ENCODE data around the gene LRP8. TPM values are rescaled to one million over a fixed set of nuclear protein-coding genes. Genes with fewer than 3 reads are reported as not detected.

The LRP8 gene
- total and polyA plus RNA-seq, 2 donors (not counting 1 experiment from before 2014, with no cell fraction given), result 7.8 to 9.4 TPM

GRCh38 chr1:53260631-53261247, 67.1 kb downstream of the LRP8 start:
- ATAC-seq (ENCODE audit: low read depth) (no peak), DNase-seq (no peak)
- Histone ChIP-seq H2AFZ (ENCODE audit: insufficient read depth, low read depth, low read length, poor library complexity, severe bottlenecking) (no peak overlapping the region), H3K9ac (ENCODE audit: low read length) (no peak overlapping the region), H3K4me3 (ENCODE audit: control extremely low read depth in 1 of 5, extremely low read depth in 1 of 5, insufficient read depth in 1 of 5, low read depth in 2 of 5, low read length in 4 of 5) (no peak overlapping the region), H3K36me3 (replicated peaks in 1 of 2; ENCODE audit: control extremely low read depth in 1 of 2, control insufficient read depth in 1 of 2, extremely low read depth in 1 of 2, insufficient read depth in 2 of 2, low read length in 1 of 2) (peaks cover 0 to 5% of the 10 kb centered on the region in 2 experiments), H4K20me1 (ENCODE audit: control insufficient read depth, insufficient read depth, low read length, poor library complexity, severe bottlenecking) (no peaks in the 10 kb centered on the region), H3K4me2 (replicated peaks; ENCODE audit: low read depth, low read length, poor library complexity, severe bottlenecking) (no peak overlapping the region), H3K9me3 (ENCODE audit: control extremely low read depth in 1 of 3, control insufficient read depth in 2 of 3, insufficient read depth in 1 of 3, low read length in 2 of 3) (no peaks in the 10 kb centered on the region), H3K27me3 (replicated peaks in 1 of 4; ENCODE audit: control extremely low read depth in 1 of 4, control insufficient read depth in 3 of 4, insufficient read depth in 4 of 4, low read length in 3 of 4) (no peaks in the 10 kb centered on the region), H3K4me1 (ENCODE audit: control insufficient read depth in 2 of 2, insufficient read depth in 2 of 2, low read length in 2 of 2) (peaks cover 5 to 15% of the 10 kb centered on the region in 2 donors), H3K27ac (ENCODE audit: low read length in 2 of 2) (peak overlapping the region in 1 of 2 donors; percentile 33), H3K79me2 (ENCODE audit: control insufficient read depth, insufficient read depth, low read length) (no peaks in the 10 kb centered on the region)
- Mint-ChIP-seq H3K4me3 (no peak overlapping the region), H3K27me3 (no peaks in the 10 kb centered on the region), H3K4me1 (peaks cover 11% of the 10 kb centered on the region), H3K27ac (peak overlapping the region; percentile 38), H3K9me3 (ENCODE audit: insufficient read depth) (no peaks in the 10 kb centered on the region)
- 90% methylated on average over 2 of the region's 4 CpGs for WGBS (ENCODE audit: insufficient coverage)
- ChIA-PET CTCF (interaction anchor here (1.0 to 1.6 kb wide), 4 partner anchors 16 to 132 kb away, joined by 3 to 7 read pairs (median 4); no protein-coding TSS in a partner anchor), POLR2A (no interaction called here)
- TF ChIP-seq EZH2 (IDR thresholded peaks at IDR 0.05; ENCODE audit: borderline replicate concordance, insufficient read depth, low read depth, low read length, poor library complexity, severe bottlenecking), result no peak
- TF ChIP-seq CTCF (IDR thresholded peaks at IDR 0.05), result no peak
- intact Hi-C loops (cut with micrococcal nuclease), result no loop called here

GRCh38 chr1:53259932-53260331, 67.9 kb downstream of the LRP8 start:
- ATAC-seq (ENCODE audit: low read depth) (peak; percentile 28), DNase-seq (no peak)
- POLR2A ChIA-PET, result no interaction called here
- Mint-ChIP-seq H3K9me3 (ENCODE audit: insufficient read depth) (no peaks in the 10 kb centered on the region), H3K27me3 (no peaks in the 10 kb centered on the region), H3K4me1 (peaks cover 11% of the 10 kb centered on the region), H3K27ac (peak overlapping the region; percentile 54), H3K4me3 (no peak overlapping the region)
- Histone ChIP-seq H3K9ac (ENCODE audit: low read length) (no peak overlapping the region), H3K27me3 (replicated peaks in 1 of 4; ENCODE audit: control extremely low read depth in 1 of 4, control insufficient read depth in 3 of 4, insufficient read depth in 4 of 4, low read length in 3 of 4) (no peaks in the 10 kb centered on the region), H2AFZ (ENCODE audit: insufficient read depth, low read depth, low read length, poor library complexity, severe bottlenecking) (no peak overlapping the region), H3K36me3 (replicated peaks in 1 of 2; ENCODE audit: control extremely low read depth in 1 of 2, control insufficient read depth in 1 of 2, extremely low read depth in 1 of 2, insufficient read depth in 2 of 2, low read length in 1 of 2) (peaks cover 0 to 5% of the 10 kb centered on the region in 2 experiments), H4K20me1 (ENCODE audit: control insufficient read depth, insufficient read depth, low read length, poor library complexity, severe bottlenecking) (no peaks in the 10 kb centered on the region), H3K79me2 (ENCODE audit: control insufficient read depth, insufficient read depth, low read length) (no peaks in the 10 kb centered on the region), H3K4me2 (replicated peaks; ENCODE audit: low read depth, low read length, poor library complexity, severe bottlenecking) (peak overlapping the region; percentile 2), H3K4me1 (ENCODE audit: control insufficient read depth in 2 of 2, insufficient read depth in 2 of 2, low read length in 2 of 2) (peaks cover 5 to 15% of the 10 kb centered on the region in 2 donors), H3K27ac (ENCODE audit: low read length in 2 of 2) (peak overlapping the region; percentile 33 to 51), H3K9me3 (ENCODE audit: control extremely low read depth in 1 of 3, control insufficient read depth in 2 of 3, insufficient read depth in 1 of 3, low read length in 2 of 3) (no peaks in the 10 kb centered on the region), H3K4me3 (ENCODE audit: control extremely low read depth in 1 of 5, extremely low read depth in 1 of 5, insufficient read depth in 1 of 5, low read depth in 2 of 5, low read length in 4 of 5) (no peak overlapping the region)
- no CpG with 5 or more reads among the region's 2 CpGs for WGBS (ENCODE audit: insufficient coverage)
- TF ChIP-seq EZH2 (IDR thresholded peaks at IDR 0.05; ENCODE audit: borderline replicate concordance, insufficient read depth, low read depth, low read length, poor library complexity, severe bottlenecking) (no peak), CTCF (IDR thresholded peaks at IDR 0.05) (no peak)
- CTCF ChIA-PET, result interaction anchor here (0.7 to 1.6 kb wide), 5 partner anchors 13 to 700 kb away, joined by 3 to 7 read pairs (median 4); no protein-coding TSS in a partner anchor
- intact Hi-C loops (cut with micrococcal nuclease), result no loop called here

All from B cell (primary cell).